ENCODE results near the gene HOXD1.

DNA sequence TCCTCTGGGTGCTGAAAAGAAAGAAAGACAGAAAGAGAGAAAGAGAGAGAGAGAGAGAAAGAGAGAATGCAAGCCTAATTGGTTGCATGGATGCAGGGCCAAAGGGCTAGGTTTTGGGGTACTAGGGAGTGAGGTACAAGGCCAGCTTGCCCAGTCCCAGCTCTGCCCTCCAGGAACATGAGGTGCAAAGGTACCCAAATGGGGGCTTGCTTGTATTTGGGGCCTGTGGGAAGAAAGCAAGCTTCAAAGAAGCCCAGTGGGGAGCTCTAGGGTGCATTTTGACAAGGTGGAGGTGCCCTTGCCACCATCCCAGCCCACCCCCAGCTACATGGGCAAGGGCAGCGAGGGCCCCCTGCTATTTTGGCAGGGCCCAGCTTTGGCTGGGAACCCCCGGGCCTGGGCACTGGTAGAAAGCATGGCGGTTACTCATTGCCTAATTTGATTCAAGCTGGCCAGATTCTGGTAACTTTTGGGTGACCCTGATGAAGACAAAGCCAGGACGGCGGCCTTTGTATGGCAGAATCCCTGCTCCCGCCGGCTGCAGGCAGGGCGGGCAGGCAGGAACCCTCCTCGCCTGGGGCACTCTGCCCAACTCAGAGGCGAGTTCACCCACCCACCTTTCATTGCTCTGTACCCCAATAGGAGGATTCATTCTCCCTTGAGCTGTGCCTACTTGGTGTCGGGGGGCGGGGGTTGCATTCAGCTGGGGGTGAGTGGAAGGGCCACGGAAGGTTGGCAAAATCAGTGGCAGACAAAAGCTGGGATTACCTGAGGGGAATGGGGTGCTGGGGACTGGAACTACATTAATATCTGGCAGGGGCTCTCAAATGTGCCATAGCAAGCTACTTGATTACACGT, 37.7 kb upstream of the HOXD1 start:
- TF ChIP-seq MYC (IDR thresholded peaks at IDR 0.05; ENCODE audit: low read depth, low read length) (no peak), POLR2AphosphoS5 (IDR thresholded peaks at IDR 0.05; ENCODE audit: insufficient read depth, low read depth, low read length) (no peak), POLR2A (IDR thresholded peaks at IDR 0.05; ENCODE audit: low read depth, low read length) (no peak), JUN (IDR thresholded peaks at IDR 0.05; ENCODE audit: borderline replicate concordance, insufficient read depth, insufficient read length, low read depth) (no peak), GATA2 (IDR thresholded peaks at IDR 0.05; ENCODE audit: insufficient read depth, insufficient read length, low read depth, low read length) (no peak), EZH2 (IDR thresholded peaks at IDR 0.05; ENCODE audit: borderline replicate concordance, low read depth, low read length, severe bottlenecking) (no peak)
- TF ChIP-seq, protein P1, sequence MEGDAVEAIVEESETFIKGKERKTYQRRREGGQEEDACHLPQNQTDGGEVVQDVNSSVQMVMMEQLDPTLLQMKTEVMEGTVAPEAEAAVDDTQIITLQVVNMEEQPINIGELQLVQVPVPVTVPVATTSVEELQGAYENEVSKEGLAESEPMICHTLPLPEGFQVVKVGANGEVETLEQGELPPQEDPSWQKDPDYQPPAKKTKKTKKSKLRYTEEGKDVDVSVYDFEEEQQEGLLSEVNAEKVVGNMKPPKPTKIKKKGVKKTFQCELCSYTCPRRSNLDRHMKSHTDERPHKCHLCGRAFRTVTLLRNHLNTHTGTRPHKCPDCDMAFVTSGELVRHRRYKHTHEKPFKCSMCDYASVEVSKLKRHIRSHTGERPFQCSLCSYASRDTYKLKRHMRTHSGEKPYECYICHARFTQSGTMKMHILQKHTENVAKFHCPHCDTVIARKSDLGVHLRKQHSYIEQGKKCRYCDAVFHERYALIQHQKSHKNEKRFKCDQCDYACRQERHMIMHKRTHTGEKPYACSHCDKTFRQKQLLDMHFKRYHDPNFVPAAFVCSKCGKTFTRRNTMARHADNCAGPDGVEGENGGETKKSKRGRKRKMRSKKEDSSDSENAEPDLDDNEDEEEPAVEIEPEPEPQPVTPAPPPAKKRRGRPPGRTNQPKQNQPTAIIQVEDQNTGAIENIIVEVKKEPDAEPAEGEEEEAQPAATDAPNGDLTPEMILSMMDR (IDR thresholded peaks at IDR 0.05; ENCODE audit: extremely low read depth in 1 of 2, insufficient read depth in 1 of 2, low read depth in 1 of 2, low read length in 2 of 2), result no peak
- TF ChIP-seq, protein P2, sequence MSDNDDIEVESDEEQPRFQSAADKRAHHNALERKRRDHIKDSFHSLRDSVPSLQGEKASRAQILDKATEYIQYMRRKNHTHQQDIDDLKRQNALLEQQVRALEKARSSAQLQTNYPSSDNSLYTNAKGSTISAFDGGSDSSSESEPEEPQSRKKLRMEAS (IDR thresholded peaks at IDR 0.05; ENCODE audit: insufficient read depth, insufficient read length), result no peak

All from endothelial cell of umbilical vein (primary cell).